HUES6 (cell line): ENCODE measurements around the gene EFNA1.

ENCODE experiments used
- H3K27ac ChIP-seq: 2 replicates; pipeline ENCODE4 v1.7.0; 2013; ENCODE audit warnings: low read depth, mild to moderate bottlenecking, low read length, inconsistent platforms
- H3K27me3 ChIP-seq: 2 replicates; pipeline ENCODE4 v1.6.1; 2013; ENCODE audit warnings: low read length; ENCODE audit not compliant: control insufficient read depth, insufficient read depth
- H3K36me3 ChIP-seq: 2 replicates; pipeline ENCODE4 v1.6.1; 2013; ENCODE audit warnings: low read length; ENCODE audit not compliant: control insufficient read depth, insufficient read depth
- H3K4me1 ChIP-seq: 2 replicates; pipeline ENCODE4 v1.6.1; 2013; ENCODE audit warnings: low read length; ENCODE audit not compliant: control insufficient read depth, insufficient read depth
- H3K4me3 ChIP-seq: 2 replicates; pipeline ENCODE4 v1.5.1; 2013; ENCODE audit warnings: low read depth, low read length
- H3K9ac ChIP-seq: one replicate; pipeline ENCODE4 v1.6.1; 2013; ENCODE audit warnings: mild to moderate bottlenecking, low read length
- H3K9me3 ChIP-seq: 2 replicates; pipeline ENCODE4 v1.6.1; 2013; ENCODE audit warnings: low read depth, low read length; ENCODE audit not compliant: control insufficient read depth, insufficient read depth

The EFNA1 gene

GRCh38 chr1:155170806-155171205, 43.1 kb downstream of the EFNA1 start:
- Histone ChIP-seq H3K9me3 (no peaks in the 10 kb centered on the region), H3K27ac (no peak overlapping the region), H3K36me3 (peaks cover 15% of the 10 kb centered on the region), H3K4me3 (no peak overlapping the region), H3K9ac (no peak overlapping the region), H3K4me1 (peaks cover 21% of the 10 kb centered on the region), H3K27me3 (no peaks in the 10 kb centered on the region)

GRCh38 chr1:155171836-155172731, 44.4 kb downstream of the EFNA1 start:
- H3K4me1 ChIP-seq: peaks cover 12% of the 10 kb centered on the region
- H3K9me3 ChIP-seq: no peaks in the 10 kb centered on the region
- H3K27ac ChIP-seq: peak overlapping the region; percentile 52; the same call in 1 of the 2 replicates
- peaks cover 20% of the 10 kb centered on the region for H3K36me3 ChIP-seq
- H3K27me3 ChIP-seq: no peaks in the 10 kb centered on the region
- H3K9ac ChIP-seq: peak overlapping the region; percentile 78
- H3K4me3 ChIP-seq: peak overlapping the region; percentile 76

- peaks cover 11% of the 10 kb centered on the region; the same call in 1 of the 2 replicates for H3K4me1 ChIP-seq
Measured at GRCh38 chr1:155172732-155173477, 45.2 kb downstream of the EFNA1 start, which contains the start of gene KRTCAP2. Gene KRTCAP2, minus strand, starts transcription at chr1:155173304. Its CDS starts 80 bp downstream, at chr1:155173224.

GRCh38 chr1:155173478-155174323, 46.0 kb downstream of the EFNA1 start, which contains the start of gene TRIM46:
Gene TRIM46, plus strand, starts transcription at chr1:155173849. Its CDS starts 118 bp downstream, at chr1:155173967.
- Histone ChIP-seq H3K27ac (peak within 1 kb of the TSS; percentile 52; the same call in 1 of the 2 replicates), H3K9me3 (no peaks in the 10 kb centered on the region), H3K27me3 (no peaks in the 10 kb centered on the region), H3K4me3 (peak within 1 kb of the TSS; percentile 76), H3K9ac (peak within 1 kb of the TSS; percentile 78), H3K36me3 (peaks cover 34% of the 10 kb centered on the region), H3K4me1 (peaks cover 11% of the 10 kb centered on the region; the same call in 1 of the 2 replicates)

More at GRCh38 chr1:155172732-155173477, 45.2 kb downstream of the EFNA1 start, which contains the start of gene KRTCAP2:
- Histone ChIP-seq H3K9ac (peak within 1 kb of the TSS; percentile 78), H3K4me3 (peak within 1 kb of the TSS; percentile 76), H3K27ac (peak within 1 kb of the TSS; percentile 52; the same call in 1 of the 2 replicates), H3K27me3 (no peaks in the 10 kb centered on the region), H3K36me3 (peaks cover 28% of the 10 kb centered on the region), H3K9me3 (no peaks in the 10 kb centered on the region)

- Histone ChIP-seq H3K4me3 (peak overlapping the region; percentile 76), H3K9me3 (no peaks in the 10 kb centered on the region), H3K27ac (no peak overlapping the region), H3K27me3 (no peaks in the 10 kb centered on the region), H3K36me3 (peaks cover 34% of the 10 kb centered on the region), H3K4me1 (peaks cover 11% of the 10 kb centered on the region; the same call in 1 of the 2 replicates), H3K9ac (no peak overlapping the region)
Measured at GRCh38 chr1:155174324-155175280, 46.9 kb downstream of the EFNA1 start.

GRCh38 chr1:155175281-155175926, 47.7 kb downstream of the EFNA1 start:
- Histone ChIP-seq H3K36me3 (peaks cover 36% of the 10 kb centered on the region), H3K4me1 (peaks cover 11% of the 10 kb centered on the region; the same call in 1 of the 2 replicates), H3K9me3 (no peaks in the 10 kb centered on the region), H3K27ac (no peak overlapping the region), H3K27me3 (no peaks in the 10 kb centered on the region), H3K4me3 (peak overlapping the region; percentile 76), H3K9ac (no peak overlapping the region)

GRCh38 chr1:155175927-155176371, 48.3 kb downstream of the EFNA1 start:
- H3K9me3 ChIP-seq: no peaks in the 10 kb centered on the region
- peaks cover 35% of the 10 kb centered on the region for H3K36me3 ChIP-seq
- no peak overlapping the region for H3K27ac ChIP-seq
- H3K9ac ChIP-seq: no peak overlapping the region
- H3K27me3 ChIP-seq: no peaks in the 10 kb centered on the region
- H3K4me3 ChIP-seq: no peak overlapping the region
- H3K4me1 ChIP-seq: peaks cover 11% of the 10 kb centered on the region; the same call in 1 of the 2 replicates

- no peak overlapping the region for H3K9ac ChIP-seq
- no peak overlapping the region for H3K27ac ChIP-seq
- peaks cover 11% of the 10 kb centered on the region; the same call in 1 of the 2 replicates for H3K4me1 ChIP-seq
Measured at GRCh38 chr1:155176544-155177071, 48.9 kb downstream of the EFNA1 start.

More at GRCh38 chr1:155176544-155177071, 48.9 kb downstream of the EFNA1 start:
- Histone ChIP-seq H3K4me3 (no peak overlapping the region), H3K9me3 (no peaks in the 10 kb centered on the region), H3K27me3 (no peaks in the 10 kb centered on the region), H3K36me3 (peaks cover 39% of the 10 kb centered on the region)
